RCC 7860 (cell line): ENCODE measurements around the gene PTK6.
"Not testable (repeated sequence)": the region's sequence is repeated elsewhere in the genome, so short reads cannot be mapped to it uniquely, and the experiment has no call there.

ENCODE experiments used
- DNase-seq: peaks from one replicate; pipeline ENCODE4 v3.0.0-alpha.2; 2015; ENCODE audit warnings: low spot score
- FAIRE-seq: peaks from 2 replicates; lab custom pipeline; 2012; peaks lifted over from hg19 to GRCh38; lab: Jason Lieb, UNC

The PTK6 gene

GRCh38 chr20:63536997-63537524 lies at the start of gene PTK6:
TSS of gene PTK6 (minus strand) at chr20:63537376. CDS start at chr20:63537314, 62 bp downstream.
- FAIRE-seq: no peak

GRCh38 chr20:63586797-63587196 lies 49.6 kb upstream of the PTK6 start:
- no peak for DNase-seq
- FAIRE-seq: no peak

More at GRCh38 chr20:63536997-63537524, at the start of gene PTK6:
- DNase-seq: no peak

- DNase-seq: no peak
- no peak for FAIRE-seq
Measured at GRCh38 chr20:63585616-63586565, 48.7 kb upstream of the PTK6 start.

- FAIRE-seq (no peak), DNase-seq (no peak)
Measured at GRCh38 chr20:63582382-63583063, 45.3 kb upstream of the PTK6 start.

- no peak for FAIRE-seq
- DNase-seq: peak; percentile 60
Measured at GRCh38 chr20:63580796-63581461, 43.8 kb upstream of the PTK6 start.

- DNase-seq (no peak), FAIRE-seq (no peak)
Measured at GRCh38 chr20:63579017-63579694, 42.0 kb upstream of the PTK6 start.

GRCh38 chr20:63578224-63579016 lies 41.2 kb upstream of the PTK6 start:
- DNase-seq (no peak), FAIRE-seq (no peak)

- DNase-seq (no peak), FAIRE-seq (no peak)
Measured at GRCh38 chr20:63577317-63577894, 40.2 kb upstream of the PTK6 start.

GRCh38 chr20:63576311-63576710 lies 39.1 kb upstream of the PTK6 start:
- no peak for FAIRE-seq
- DNase-seq: no peak

GRCh38 chr20:63574829-63575743 lies 37.9 kb upstream of the PTK6 start:
- DNase-seq (no peak), FAIRE-seq (no peak)

- FAIRE-seq (no peak), DNase-seq (peak; percentile 54)
Measured at GRCh38 chr20:63574156-63574828, 37.1 kb upstream of the PTK6 start, which contains the start of gene HELZ2. TSS of gene HELZ2 (minus strand) at chr20:63574239. CDS start at chr20:63572385, 1,854 bp downstream.

- FAIRE-seq: no peak
- DNase-seq: no peak
Measured at GRCh38 chr20:63573647-63574131, 36.5 kb upstream of the PTK6 start.

- DNase-seq: no peak
- FAIRE-seq: no peak
Measured at GRCh38 chr20:63572788-63573646, 35.8 kb upstream of the PTK6 start.

- DNase-seq (no peak), FAIRE-seq (no peak)
Measured at GRCh38 chr20:63572071-63572787, 35.1 kb upstream of the PTK6 start.

GRCh38 chr20:63571087-63571478 lies 33.9 kb upstream of the PTK6 start:
- not testable (repeated sequence) for FAIRE-seq, DNase-seq
